Measurements from ENCODE around the gene LRCH4. TPM values are rescaled to one million over a fixed set of nuclear protein-coding genes. Genes with fewer than 3 reads are reported as not detected.

Gene LRCH4
- total RNA-seq, 2 experiments from 2014 or later = 313 to 317 TPM

DNA sequence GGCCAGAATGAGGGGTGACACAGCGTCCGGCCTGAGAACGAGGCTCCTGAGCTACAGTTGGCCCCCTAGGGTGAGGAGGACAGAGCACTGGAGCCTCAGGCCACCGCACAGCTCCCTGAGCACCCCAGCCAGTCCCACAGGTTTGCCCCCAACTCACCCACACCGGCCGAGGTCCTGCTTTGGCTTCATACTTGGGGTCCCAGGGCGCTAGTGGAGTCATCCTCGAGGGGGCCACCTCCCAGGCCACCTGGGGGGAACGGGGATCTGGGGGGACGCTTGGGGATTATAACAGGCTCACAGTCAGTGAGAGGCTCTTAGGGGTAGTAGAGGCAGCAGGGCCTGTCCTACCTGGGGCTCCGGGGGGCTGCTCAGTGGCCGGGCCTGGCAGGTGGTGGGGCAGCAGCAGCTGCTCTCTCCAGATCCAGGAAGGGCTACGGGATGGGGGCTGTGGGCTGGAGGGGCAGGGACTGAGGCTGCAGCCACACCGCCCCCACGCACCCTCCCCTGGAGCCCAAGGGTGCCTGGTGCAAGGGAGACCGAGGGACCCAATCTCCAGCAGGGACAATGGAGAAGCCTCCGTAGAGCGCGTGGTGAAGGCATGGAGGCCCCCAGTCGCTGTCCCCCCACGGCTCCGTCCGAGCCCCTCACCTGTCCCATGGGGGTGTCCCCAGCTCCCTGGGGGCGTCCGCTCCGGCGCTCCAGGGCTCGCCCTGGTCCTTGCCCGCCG, 12.8 kb downstream of the LRCH4 start:
- POLR2A ChIA-PET = interaction anchor here (4.6 kb wide), 1 partner anchor 12 kb away, joined by 70 read pairs; the partner anchor contains the start of genes FBXO24 and LRCH4
- Histone ChIP-seq H3K27ac (ENCODE audit: low read depth in 1 of 2, low read length in 2 of 2) (no peak overlapping the region), H3K4me3 (ENCODE audit: low read length) (no peak overlapping the region), H3K9me3 (ENCODE audit: control insufficient read depth in 1 of 2, insufficient read depth in 1 of 2, low read length in 2 of 2) (no peaks in the 10 kb centered on the region), H3K36me3 (ENCODE audit: insufficient read depth, low read length) (peaks cover 58% of the 10 kb centered on the region), H3K27me3 (ENCODE audit: control insufficient read depth in 1 of 2, insufficient read depth in 2 of 2, low read length in 2 of 2) (no peaks in the 10 kb centered on the region), H3K4me1 (ENCODE audit: insufficient read depth, low read length) (peaks cover 45% of the 10 kb centered on the region)
- DNase-seq = no peak
- TF ChIP-seq, protein P1, sequence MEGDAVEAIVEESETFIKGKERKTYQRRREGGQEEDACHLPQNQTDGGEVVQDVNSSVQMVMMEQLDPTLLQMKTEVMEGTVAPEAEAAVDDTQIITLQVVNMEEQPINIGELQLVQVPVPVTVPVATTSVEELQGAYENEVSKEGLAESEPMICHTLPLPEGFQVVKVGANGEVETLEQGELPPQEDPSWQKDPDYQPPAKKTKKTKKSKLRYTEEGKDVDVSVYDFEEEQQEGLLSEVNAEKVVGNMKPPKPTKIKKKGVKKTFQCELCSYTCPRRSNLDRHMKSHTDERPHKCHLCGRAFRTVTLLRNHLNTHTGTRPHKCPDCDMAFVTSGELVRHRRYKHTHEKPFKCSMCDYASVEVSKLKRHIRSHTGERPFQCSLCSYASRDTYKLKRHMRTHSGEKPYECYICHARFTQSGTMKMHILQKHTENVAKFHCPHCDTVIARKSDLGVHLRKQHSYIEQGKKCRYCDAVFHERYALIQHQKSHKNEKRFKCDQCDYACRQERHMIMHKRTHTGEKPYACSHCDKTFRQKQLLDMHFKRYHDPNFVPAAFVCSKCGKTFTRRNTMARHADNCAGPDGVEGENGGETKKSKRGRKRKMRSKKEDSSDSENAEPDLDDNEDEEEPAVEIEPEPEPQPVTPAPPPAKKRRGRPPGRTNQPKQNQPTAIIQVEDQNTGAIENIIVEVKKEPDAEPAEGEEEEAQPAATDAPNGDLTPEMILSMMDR (IDR thresholded peaks at IDR 0.05) = no peak
- no peak overlapping the region for H3K4me3 Mint-ChIP-seq
- CTCF ChIA-PET = no interaction called here
- no peak overlapping the region for H3K27ac Mint-ChIP-seq
- peaks cover 24% of the 10 kb centered on the region for H3K4me1 Mint-ChIP-seq (ENCODE audit: low read depth)
- ATAC-seq (ENCODE audit: poor library complexity) = no peak
- intact Hi-C loops (cut with DNase I, micrococcal nuclease) = no loop called here
- no peaks in the 10 kb centered on the region for H3K9me3 Mint-ChIP-seq
- H3K36me3 Mint-ChIP-seq (ENCODE audit: low read depth) = peaks cover 41% of the 10 kb centered on the region
- no peaks in the 10 kb centered on the region for H3K27me3 Mint-ChIP-seq

DNA sequence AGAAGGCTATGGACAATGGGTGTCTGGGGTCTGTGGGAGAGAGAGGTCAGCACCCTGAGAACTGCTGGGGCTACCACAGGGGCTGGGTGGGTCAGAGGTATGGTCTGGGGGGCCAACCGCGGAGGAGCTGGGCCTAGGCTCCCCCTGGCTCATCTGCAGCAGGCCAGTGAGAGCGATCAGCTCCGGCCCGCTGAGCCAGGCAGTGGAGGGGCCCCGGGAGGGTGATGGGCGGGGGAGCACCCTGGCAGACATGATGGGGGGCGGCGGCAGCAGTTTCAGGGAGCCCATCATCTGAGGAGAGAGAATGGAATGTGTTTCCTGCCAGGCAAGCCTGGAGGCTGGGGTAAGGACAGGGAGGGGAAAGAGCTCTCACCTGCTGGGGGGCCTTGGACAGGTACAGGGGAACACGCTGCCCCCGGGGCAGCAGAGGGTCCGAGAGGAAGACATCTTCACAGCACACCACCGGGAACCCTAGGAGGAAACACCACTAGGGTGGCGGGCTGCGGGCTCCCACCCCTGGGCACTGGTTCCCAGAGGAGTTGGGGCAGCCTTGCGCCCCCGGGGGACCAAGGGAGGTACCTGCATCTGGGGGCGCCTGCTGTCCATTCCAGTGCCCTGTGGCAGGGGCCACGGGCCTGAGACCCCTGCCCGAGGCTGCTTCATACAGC, 13.5 kb downstream of the LRCH4 start:
- H3K36me3 ChIP-seq (ENCODE audit: insufficient read depth, low read length) = peaks cover 51% of the 10 kb centered on the region
- H3K9me3 Mint-ChIP-seq = no peaks in the 10 kb centered on the region
- intact Hi-C loops (cut with DNase I, micrococcal nuclease) = no loop called here
- peaks cover 51% of the 10 kb centered on the region for H3K4me1 ChIP-seq (ENCODE audit: insufficient read depth, low read length)
- H3K27me3 ChIP-seq (ENCODE audit: control insufficient read depth in 1 of 2, insufficient read depth in 2 of 2, low read length in 2 of 2) = no peaks in the 10 kb centered on the region
- ATAC-seq (ENCODE audit: poor library complexity) = no peak
- peaks cover 41% of the 10 kb centered on the region for H3K36me3 Mint-ChIP-seq (ENCODE audit: low read depth)
- no peak overlapping the region for H3K4me3 ChIP-seq (ENCODE audit: low read length)
- no peak overlapping the region for H3K27ac ChIP-seq (ENCODE audit: low read depth in 1 of 2, low read length in 2 of 2)
- TF ChIP-seq, protein P1 (IDR thresholded peaks at IDR 0.05) = no peak
- H3K27ac Mint-ChIP-seq = peak overlapping the region; percentile 73
- no peak for DNase-seq
- ChIA-PET POLR2A (interaction anchor here (4.6 kb wide), 1 partner anchor 13 kb away, joined by 70 read pairs; the partner anchor contains the start of genes FBXO24 and LRCH4), CTCF (no interaction called here)
- peak overlapping the region; percentile 45 for H3K4me3 Mint-ChIP-seq
- H3K27me3 Mint-ChIP-seq = no peaks in the 10 kb centered on the region
- no peaks in the 10 kb centered on the region for H3K9me3 ChIP-seq (ENCODE audit: control insufficient read depth in 1 of 2, insufficient read depth in 1 of 2, low read length in 2 of 2)
- peaks cover 31% of the 10 kb centered on the region for H3K4me1 Mint-ChIP-seq (ENCODE audit: low read depth)

DNA sequence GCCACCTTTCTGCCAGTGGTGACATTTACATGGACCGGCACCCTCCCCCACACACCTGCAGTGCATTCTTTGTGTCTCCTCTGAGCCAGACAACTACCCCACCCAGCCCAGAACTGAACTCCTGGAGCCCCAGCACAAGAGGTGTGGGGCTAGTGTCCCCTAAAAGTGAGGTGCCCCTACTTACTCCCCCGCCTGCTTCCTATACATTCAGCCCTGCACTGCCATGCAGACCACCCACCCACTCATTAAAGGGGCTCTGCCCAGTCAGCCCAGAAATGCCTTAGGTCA, 14.2 kb downstream of the LRCH4 start:
- Histone ChIP-seq H3K9me3 (ENCODE audit: control insufficient read depth in 1 of 2, insufficient read depth in 1 of 2, low read length in 2 of 2) (no peaks in the 10 kb centered on the region), H3K36me3 (ENCODE audit: insufficient read depth, low read length) (peaks cover 45% of the 10 kb centered on the region), H3K4me3 (ENCODE audit: low read length) (no peak overlapping the region), H3K4me1 (ENCODE audit: insufficient read depth, low read length) (peaks cover 55% of the 10 kb centered on the region), H3K27me3 (ENCODE audit: control insufficient read depth in 1 of 2, insufficient read depth in 2 of 2, low read length in 2 of 2) (no peaks in the 10 kb centered on the region), H3K27ac (ENCODE audit: low read depth in 1 of 2, low read length in 2 of 2) (no peak overlapping the region)
- H3K4me3 Mint-ChIP-seq = peak overlapping the region; percentile 45
- H3K27ac Mint-ChIP-seq = peak overlapping the region; percentile 73
- POLR2A ChIA-PET = interaction anchor here (0.8 to 4.6 kb wide), 4 partner anchors 10 to 134 kb away, joined by 3 to 70 read pairs (median 4); partner anchors contain the start of genes FBXO24, LRCH4, MOSPD3 and POP7
- no peaks in the 10 kb centered on the region for H3K27me3 Mint-ChIP-seq
- H3K4me1 Mint-ChIP-seq (ENCODE audit: low read depth) = peaks cover 34% of the 10 kb centered on the region
- intact Hi-C loops (cut with DNase I, micrococcal nuclease) = no loop called here
- TF ChIP-seq, protein P1 (IDR thresholded peaks at IDR 0.05) = no peak
- CTCF ChIA-PET = interaction anchor here (1.0 to 1.3 kb wide), 2 partner anchors 12 to 17 kb away, joined by 3 to 6 read pairs; no protein-coding TSS in a partner anchor
- peaks cover 37% of the 10 kb centered on the region for H3K36me3 Mint-ChIP-seq (ENCODE audit: low read depth)
- ATAC-seq (ENCODE audit: poor library complexity) (no peak), DNase-seq (peak in 1 of 14 experiments; percentile 39)
- no peaks in the 10 kb centered on the region for H3K9me3 Mint-ChIP-seq
